ENCODE results near the gene TCP11L2.

TCP11L2 gene

DNA sequence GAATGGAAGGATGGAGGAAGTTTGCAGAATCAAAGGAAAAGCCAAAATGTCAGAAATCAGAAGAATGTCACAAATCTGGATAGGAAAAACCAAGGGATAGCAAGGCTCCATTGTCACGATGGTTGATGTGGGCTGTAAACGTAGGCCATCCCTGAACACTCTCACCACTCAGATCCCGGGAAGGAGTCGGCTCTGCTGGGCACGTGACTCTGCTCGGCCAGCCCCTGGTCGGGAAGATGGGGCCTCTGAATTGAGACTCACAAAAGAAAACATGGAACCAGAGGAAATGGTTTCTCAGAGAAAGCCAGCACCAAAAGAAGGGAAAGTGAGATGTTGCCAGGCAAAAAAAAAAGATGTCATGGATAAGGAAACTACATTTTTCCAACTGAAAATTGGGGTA is 26.2 kb downstream of the TCP11L2 start:
- Histone ChIP-seq H3K4me1 (ENCODE audit: insufficient read depth, poor library complexity, severe bottlenecking) (no peaks in the 10 kb centered on the region), H3K27ac (ENCODE audit: poor library complexity, severe bottlenecking) (no peak overlapping the region), H3K4me3 (ENCODE audit: severe bottlenecking) (no peak overlapping the region), H3K9me3 (ENCODE audit: severe bottlenecking) (no peaks in the 10 kb centered on the region), H3K27me3 (ENCODE audit: insufficient read depth, poor library complexity, severe bottlenecking) (no peaks in the 10 kb centered on the region), H3K36me3 (ENCODE audit: low read depth) (no peaks in the 10 kb centered on the region)
- TF ChIP-seq, protein P1, sequence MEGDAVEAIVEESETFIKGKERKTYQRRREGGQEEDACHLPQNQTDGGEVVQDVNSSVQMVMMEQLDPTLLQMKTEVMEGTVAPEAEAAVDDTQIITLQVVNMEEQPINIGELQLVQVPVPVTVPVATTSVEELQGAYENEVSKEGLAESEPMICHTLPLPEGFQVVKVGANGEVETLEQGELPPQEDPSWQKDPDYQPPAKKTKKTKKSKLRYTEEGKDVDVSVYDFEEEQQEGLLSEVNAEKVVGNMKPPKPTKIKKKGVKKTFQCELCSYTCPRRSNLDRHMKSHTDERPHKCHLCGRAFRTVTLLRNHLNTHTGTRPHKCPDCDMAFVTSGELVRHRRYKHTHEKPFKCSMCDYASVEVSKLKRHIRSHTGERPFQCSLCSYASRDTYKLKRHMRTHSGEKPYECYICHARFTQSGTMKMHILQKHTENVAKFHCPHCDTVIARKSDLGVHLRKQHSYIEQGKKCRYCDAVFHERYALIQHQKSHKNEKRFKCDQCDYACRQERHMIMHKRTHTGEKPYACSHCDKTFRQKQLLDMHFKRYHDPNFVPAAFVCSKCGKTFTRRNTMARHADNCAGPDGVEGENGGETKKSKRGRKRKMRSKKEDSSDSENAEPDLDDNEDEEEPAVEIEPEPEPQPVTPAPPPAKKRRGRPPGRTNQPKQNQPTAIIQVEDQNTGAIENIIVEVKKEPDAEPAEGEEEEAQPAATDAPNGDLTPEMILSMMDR (IDR thresholded peaks at IDR 0.05; ENCODE audit: poor library complexity, severe bottlenecking): no peak
- DNase-seq (ENCODE audit: low spot score): no peak
- ATAC-seq (ENCODE audit: low read depth): no peak

DNA sequence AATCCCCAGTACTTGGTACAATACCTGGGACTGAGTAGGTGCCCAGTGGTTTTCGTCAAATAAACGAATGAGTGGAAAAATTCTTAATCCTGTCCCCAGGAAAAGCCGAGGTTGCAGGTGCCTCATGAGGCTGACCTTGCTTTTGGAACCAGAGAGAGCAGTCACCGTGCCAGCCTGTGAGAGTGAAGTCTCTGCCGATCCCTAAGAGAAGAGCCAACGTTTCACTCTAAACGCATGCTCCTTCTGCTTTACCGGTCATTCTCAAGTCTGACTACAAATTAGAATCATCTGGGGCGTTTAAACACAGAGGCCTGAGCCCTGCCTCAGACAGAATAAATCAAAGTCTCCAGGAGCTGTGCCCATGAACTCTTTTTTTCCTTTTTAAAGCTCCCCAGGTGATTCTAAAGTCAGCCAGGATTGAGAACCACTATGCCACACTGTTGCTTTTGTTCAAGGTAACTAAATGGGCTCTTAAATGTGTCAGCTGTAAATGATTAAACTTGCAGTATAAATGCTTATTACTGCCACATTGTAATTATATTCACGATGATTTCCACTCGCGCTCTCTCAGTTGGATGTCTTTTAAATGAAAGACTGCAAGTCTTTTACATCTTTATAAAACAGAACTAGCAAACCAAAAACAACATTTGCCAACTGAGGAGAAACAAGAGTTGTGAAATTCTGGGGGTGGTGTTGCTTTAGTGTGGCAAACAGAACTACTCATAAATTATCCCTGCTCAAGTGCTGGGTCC is 26.9 kb downstream of the TCP11L2 start:
- no peak for DNase-seq (ENCODE audit: low spot score)

DNA sequence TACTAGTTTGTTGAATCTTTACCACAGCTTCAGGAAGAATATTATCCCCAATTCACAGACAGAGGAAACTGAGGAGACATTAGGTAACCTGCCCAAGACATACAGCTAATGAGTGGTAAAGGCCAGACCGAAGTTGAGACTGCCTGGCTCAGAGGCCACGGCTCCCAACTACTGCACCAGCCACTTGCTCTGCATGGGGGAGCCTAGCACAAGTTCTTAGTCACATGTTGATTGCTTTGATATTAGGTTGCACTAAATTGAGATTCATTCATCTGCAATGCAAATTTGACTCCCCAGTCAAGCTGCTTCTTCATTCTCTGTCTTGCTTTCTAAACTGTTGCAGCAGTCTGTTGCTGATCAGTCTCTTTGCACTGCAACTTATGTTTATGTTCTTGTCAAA is 29.1 kb downstream of the TCP11L2 start:
- no peak overlapping the region for H3K4me3 ChIP-seq (ENCODE audit: severe bottlenecking)
- DNase-seq (ENCODE audit: low spot score): no peak
- no peak for ATAC-seq (ENCODE audit: low read depth)
- H3K36me3 ChIP-seq (ENCODE audit: low read depth): no peaks in the 10 kb centered on the region
- H3K9me3 ChIP-seq (ENCODE audit: severe bottlenecking): no peaks in the 10 kb centered on the region
- TF ChIP-seq, protein P1 (IDR thresholded peaks at IDR 0.05; ENCODE audit: poor library complexity, severe bottlenecking): no peak
- H3K27ac ChIP-seq (ENCODE audit: poor library complexity, severe bottlenecking): no peak overlapping the region
- no peaks in the 10 kb centered on the region for H3K27me3 ChIP-seq (ENCODE audit: insufficient read depth, poor library complexity, severe bottlenecking)
- H3K4me1 ChIP-seq (ENCODE audit: insufficient read depth, poor library complexity, severe bottlenecking): no peaks in the 10 kb centered on the region

More for the DNA sequence above, 26.9 kb downstream of the TCP11L2 start:
- H3K27ac ChIP-seq (ENCODE audit: poor library complexity, severe bottlenecking): no peak overlapping the region
- no peaks in the 10 kb centered on the region for H3K9me3 ChIP-seq (ENCODE audit: severe bottlenecking)
- H3K27me3 ChIP-seq (ENCODE audit: insufficient read depth, poor library complexity, severe bottlenecking): no peaks in the 10 kb centered on the region
- TF ChIP-seq, protein P1 (IDR thresholded peaks at IDR 0.05; ENCODE audit: poor library complexity, severe bottlenecking): no peak
- no peaks in the 10 kb centered on the region for H3K4me1 ChIP-seq (ENCODE audit: insufficient read depth, poor library complexity, severe bottlenecking)
- H3K4me3 ChIP-seq (ENCODE audit: severe bottlenecking): no peak overlapping the region
- no peak for ATAC-seq (ENCODE audit: low read depth)
- no peaks in the 10 kb centered on the region for H3K36me3 ChIP-seq (ENCODE audit: low read depth)

DNA sequence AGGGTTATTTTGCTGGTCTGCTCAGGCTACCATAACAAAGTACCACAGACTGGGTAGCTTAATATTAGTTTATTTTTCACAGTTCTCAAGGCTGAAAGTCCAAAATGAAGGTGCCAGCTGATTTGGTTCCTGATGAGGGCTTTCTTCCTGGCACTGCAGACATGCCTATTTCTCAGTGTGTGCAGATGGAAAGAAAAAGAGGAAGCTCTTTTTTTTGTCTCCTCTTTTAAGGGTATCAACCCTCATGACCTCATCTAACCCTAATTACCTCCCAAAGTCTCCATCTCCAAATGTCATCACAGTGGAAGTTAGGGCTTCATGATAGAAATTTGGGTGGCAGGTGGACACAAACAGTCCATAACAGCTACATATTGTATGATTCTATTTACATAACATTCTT is 30.0 kb downstream of the TCP11L2 start:
- no peak overlapping the region for H3K4me3 ChIP-seq (ENCODE audit: severe bottlenecking)
- no peaks in the 10 kb centered on the region for H3K9me3 ChIP-seq (ENCODE audit: severe bottlenecking)
- no peaks in the 10 kb centered on the region for H3K27me3 ChIP-seq (ENCODE audit: insufficient read depth, poor library complexity, severe bottlenecking)
- ATAC-seq (ENCODE audit: low read depth): no peak
- no peaks in the 10 kb centered on the region for H3K36me3 ChIP-seq (ENCODE audit: low read depth)
- TF ChIP-seq, protein P1 (IDR thresholded peaks at IDR 0.05; ENCODE audit: poor library complexity, severe bottlenecking): no peak
- no peak overlapping the region for H3K27ac ChIP-seq (ENCODE audit: poor library complexity, severe bottlenecking)
- no peaks in the 10 kb centered on the region for H3K4me1 ChIP-seq (ENCODE audit: insufficient read depth, poor library complexity, severe bottlenecking)
- no peak for DNase-seq (ENCODE audit: low spot score)

DNA sequence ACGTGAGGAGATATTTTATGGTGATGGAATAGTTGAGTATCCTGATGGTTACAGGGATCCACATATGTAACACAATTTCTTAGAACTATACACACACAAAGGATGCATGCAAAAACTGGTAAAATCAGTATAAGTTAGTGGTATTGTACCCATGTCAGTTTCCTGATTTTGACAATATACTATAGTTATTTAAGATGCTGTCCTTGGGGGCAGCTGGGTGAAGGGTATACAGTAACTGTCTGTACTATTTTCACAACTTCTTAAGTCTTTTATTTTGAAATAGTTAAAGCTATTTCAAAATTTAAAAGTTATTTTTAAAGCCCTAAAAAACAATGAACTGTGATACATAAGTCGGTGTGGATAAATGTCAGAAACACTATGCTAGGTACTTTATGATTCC is 30.5 kb downstream of the TCP11L2 start:
- TF ChIP-seq, protein P1 (IDR thresholded peaks at IDR 0.05; ENCODE audit: poor library complexity, severe bottlenecking): no peak
- ATAC-seq (ENCODE audit: low read depth): no peak
- Histone ChIP-seq H3K4me1 (ENCODE audit: insufficient read depth, poor library complexity, severe bottlenecking) (no peaks in the 10 kb centered on the region), H3K36me3 (ENCODE audit: low read depth) (no peaks in the 10 kb centered on the region), H3K27me3 (ENCODE audit: insufficient read depth, poor library complexity, severe bottlenecking) (no peaks in the 10 kb centered on the region), H3K4me3 (ENCODE audit: severe bottlenecking) (no peak overlapping the region), H3K9me3 (ENCODE audit: severe bottlenecking) (no peaks in the 10 kb centered on the region), H3K27ac (ENCODE audit: poor library complexity, severe bottlenecking) (no peak overlapping the region)
- no peak for DNase-seq (ENCODE audit: low spot score)
